HG02678 (cell line): Measurements from ENCODE around the gene BPTF.
"Not testable (repeated sequence)": the region's sequence is repeated elsewhere in the genome, so short reads cannot be mapped to it uniquely, and the experiment has no call there.

Experiments used
- ATAC-seq: cut with Tn5 transposase; IDR thresholded peaks from one replicate; pipeline ENCODE4 v1.9.1; 2021; ENCODE audit warnings: mild to moderate bottlenecking, moderate library complexity; ENCODE audit not compliant: unreplicated experiment

Gene BPTF

GRCh38 chr17:67960276-67960675 lies 135.0 kb downstream of the BPTF start:
- not testable (repeated sequence) for ATAC-seq

DNA sequence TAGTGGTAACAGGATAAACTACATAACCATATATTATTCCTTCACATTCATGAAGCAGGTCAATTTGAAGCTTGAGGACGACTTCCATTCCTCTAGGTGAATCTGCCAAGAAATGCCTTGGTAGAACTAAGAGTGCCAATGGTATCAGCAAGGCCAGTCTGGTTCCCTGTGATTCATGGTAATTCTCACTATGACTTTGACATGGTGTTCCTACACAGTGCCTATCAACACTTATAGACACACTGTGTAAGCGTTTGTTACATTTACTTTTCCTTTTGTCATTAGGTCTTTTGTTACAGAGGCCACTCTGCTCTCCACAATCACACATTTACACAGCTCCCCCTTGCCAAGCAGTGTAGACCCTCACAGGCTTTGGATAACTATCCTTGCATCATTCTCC lies 136.9 kb downstream of the BPTF start:
- not testable (repeated sequence) for ATAC-seq

DNA sequence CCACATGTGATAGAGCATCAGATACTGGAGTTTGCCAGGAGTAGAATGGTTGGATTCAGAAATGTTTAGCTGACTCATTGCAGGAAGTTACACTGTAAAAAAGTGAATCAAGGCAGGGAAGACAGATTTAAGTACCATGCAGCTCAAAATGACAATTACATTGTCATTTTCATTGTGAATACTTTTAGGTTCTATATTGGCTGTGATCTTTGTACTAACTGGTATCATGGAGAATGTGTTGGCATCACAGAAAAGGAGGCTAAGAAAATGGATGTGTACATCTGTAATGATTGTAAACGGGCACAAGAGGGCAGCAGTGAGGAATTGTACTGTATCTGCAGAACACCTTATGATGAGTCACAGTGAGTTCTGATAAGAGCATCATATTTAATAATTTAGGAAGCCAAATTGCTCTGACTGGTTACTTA lies 137.9 kb downstream of the BPTF start:
- peak; percentile 62 for ATAC-seq

- ATAC-seq = no peak
These were observed 145.5 kb downstream of the BPTF start for GRCh38 chr17:67970783-67971182.

- no peak for ATAC-seq
These were observed 148.9 kb downstream of the BPTF start for GRCh38 chr17:67974185-67974584.

- ATAC-seq = no peak
These were observed 149.3 kb downstream of the BPTF start for GRCh38 chr17:67974598-67975066.

- not testable (repeated sequence) for ATAC-seq
These were observed 151.0 kb downstream of the BPTF start for GRCh38 chr17:67976306-67976705.

DNA sequence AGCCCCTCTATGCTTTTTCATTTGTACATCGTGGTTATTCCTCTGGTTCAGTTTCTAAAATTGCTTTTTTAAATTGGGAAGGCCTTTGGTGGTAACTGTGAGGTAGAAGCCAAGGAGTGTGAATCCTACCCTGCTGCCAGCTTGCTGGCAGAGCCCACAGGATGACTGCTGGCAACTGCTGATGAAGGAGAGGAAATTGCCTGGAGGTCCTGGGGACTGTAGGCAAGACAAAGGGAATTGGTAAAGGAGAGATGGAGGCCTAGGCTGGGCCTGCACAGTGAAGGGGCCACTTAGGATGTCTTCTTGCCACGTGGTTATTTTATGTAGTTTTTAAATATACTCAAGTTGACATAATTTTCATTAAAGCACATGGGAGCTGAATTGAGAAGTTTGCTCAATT lies 155.2 kb downstream of the BPTF start:
- ATAC-seq = no peak

DNA sequence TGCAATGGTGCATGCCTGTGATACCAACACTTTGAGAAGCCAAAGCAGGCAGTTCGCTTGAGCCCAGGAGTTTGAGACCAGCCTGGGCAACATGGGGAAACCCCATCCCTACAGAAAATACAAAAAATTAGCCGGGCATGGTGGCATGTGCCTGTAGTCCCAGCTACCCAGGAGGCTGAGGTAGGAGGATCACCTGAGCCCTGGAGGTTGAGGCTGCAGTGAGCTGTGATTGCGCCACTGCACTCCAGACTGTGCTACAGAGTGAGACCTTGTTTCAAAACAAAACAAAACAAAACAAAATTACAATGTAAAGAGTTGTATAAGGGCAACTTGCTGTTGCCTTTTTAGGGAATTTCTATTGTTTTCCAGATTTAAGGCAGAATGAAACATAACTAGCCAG lies 155.6 kb downstream of the BPTF start:
- ATAC-seq = not testable (repeated sequence)

DNA sequence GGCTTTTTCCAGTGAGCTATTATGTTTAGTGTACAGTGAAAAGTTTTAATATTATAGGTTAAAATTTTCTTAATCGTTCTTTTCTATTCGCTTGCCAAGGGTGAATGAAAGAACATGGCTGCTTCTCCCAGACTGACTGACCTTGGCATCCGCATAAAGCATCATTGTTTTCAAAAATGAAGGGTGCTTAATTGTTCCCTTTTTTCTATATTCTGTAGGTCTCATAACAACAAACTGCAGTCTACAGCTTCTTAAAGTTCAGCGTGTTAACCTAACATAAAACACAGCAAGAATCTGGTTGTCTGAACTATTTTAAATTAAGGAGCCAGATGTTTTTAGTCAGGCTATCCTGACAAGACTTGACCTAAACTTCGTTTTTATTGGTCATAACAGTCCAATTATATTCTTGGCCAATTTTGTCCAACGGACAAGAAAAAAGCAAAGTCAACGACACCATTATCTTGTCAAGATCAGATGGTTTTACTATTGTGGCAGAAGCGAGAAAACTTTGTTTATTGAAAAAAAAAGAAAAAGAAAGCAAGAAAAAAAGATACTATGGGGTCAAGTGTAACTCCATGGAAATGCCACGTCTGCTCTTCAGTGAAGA lies 156.8 kb downstream of the BPTF start:
- no peak for ATAC-seq

GRCh38 chr17:67982686-67983382 lies 157.5 kb downstream of the BPTF start:
- no peak for ATAC-seq

- no peak for ATAC-seq
These were observed 158.0 kb downstream of the BPTF start for GRCh38 chr17:67983383-67983688.

GRCh38 chr17:67990909-67991308 lies 165.6 kb downstream of the BPTF start:
- no peak for ATAC-seq

GRCh38 chr17:67992548-67993152 lies 167.3 kb downstream of the BPTF start:
- no peak for ATAC-seq

- peak; percentile 78 for ATAC-seq
These were observed 168.1 kb downstream of the BPTF start for GRCh38 chr17:67993153-67993997.

DNA sequence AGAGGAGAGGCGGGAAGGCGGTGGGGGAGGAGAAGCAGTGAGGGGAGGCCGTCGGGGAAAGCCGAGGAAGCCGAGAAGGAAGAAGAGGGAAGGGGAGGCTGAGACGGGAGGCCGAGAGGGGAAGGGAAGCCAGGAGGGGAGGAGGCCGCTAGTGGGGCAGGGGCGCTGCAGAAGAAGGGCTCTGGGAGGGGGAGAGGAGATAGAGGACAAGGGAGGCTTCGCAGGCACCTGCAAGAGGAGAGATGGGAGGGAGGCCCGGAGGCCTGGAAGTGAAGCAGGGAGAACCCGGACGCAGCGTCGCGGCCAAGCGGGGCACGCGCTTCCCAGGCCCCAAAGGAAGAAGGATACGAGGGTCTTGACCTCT lies 168.7 kb downstream of the BPTF start:
- no peak for ATAC-seq

DNA sequence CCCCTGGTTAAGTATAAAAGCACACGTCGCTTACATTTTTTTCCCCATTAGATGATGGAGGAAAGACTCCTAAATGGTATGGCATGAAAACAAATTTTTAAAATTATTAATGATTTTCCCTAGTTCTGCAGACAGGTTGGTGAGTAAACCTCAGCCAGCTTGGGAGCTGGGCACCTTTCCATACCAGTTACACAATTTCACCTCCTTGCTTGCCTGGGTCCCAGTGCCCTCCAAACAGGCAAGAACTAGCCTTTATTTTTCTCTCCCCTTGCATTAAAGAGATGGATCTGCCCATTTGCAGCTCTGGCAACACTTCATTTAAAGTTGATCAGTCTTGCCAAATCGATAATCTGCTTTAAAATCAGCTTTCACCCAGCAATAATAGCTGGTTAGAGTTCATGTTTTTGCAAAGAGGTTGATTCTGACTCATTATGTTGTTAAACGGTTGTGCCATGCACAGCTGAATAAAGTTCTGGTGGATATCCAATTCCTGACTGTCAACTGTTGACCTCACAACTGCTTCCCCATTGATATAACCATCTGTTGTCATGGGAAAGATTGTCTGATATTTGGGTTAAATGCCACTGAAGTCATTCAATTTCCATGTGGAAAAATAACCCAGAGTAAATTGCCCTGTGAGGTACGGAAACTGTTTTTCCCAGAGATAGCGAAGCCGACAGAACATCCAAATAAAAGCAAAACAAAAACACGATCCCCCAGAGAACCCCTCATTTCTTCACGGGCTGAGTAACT lies 169.7 kb downstream of the BPTF start:
- no peak for ATAC-seq

DNA sequence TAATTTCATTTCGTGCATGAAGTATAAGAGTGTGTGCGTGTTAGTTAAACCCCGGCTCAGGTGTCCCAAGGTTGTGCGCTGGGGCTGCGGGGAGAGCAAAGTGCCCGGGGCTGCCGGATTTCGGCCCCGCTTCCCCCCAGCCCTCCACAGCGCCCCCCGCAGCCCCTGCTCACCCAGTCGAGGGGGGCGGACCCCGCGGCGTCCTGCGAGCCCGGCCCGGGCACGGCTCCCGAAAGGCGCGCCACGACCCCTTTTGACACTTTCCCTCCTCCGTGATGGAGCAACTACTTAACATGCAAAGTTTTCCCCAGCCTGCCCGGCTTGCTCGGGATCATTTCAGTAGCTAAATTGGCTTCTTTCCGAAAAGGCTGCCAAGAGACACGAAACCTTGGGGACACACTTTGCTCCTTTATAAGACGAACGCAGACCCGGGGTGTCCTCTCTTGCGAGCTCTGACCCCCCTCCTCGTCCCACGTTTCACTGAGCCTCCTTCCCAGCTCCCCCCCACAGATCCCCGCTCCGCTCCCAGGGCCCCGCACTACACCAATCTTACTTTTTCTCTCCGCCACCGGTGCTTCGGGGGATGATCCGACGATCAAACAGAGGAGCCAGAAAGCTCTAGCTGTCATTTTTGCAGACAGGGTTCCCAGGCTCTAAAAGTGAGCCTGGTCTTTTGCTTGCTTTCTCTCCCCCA lies 170.4 kb downstream of the BPTF start:
- no peak for ATAC-seq

- ATAC-seq = not testable (repeated sequence)
These were observed 171.2 kb downstream of the BPTF start, which contains the start of gene C17orf58 for GRCh38 chr17:67996301-67997171. C17orf58 (minus strand) TSS chr17:67996469; CDS start chr17:67996198, 271 bp downstream.
